DMS79 treated with DMSO at 0.1 percent for 48 hours (cell line): ENCODE data around the gene MOB2.
"Not testable (repeated sequence)": the region's sequence is repeated elsewhere in the genome, so short reads cannot be mapped to it uniquely, and the experiment has no call there.

Source experiments
- DNase-seq: peaks from one replicate; lab custom pipeline; 2025; lab: John Stamatoyannopoulos, UW

The MOB2 gene

DNA sequence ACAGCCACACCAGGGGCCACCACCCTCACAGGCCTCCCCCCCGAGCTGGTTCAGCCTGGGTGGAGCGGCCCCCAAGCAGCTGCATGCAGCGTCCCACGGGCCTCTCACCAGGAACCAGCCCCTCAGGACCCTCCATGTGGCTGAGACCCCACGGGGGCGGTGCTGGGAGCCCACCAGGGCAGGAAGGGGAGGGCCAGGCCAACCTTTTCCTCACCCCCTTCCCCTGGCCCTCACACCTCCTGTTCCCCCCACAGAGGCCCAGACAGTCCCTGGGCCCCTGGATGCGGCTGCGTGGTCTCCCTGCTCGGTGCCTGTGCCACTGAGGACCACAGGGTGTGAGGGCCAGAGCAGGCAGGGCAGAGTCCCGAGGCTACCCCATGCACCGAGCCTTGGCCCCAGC lies 46.5 kb downstream of the MOB2 start:
- no peak for DNase-seq

DNA sequence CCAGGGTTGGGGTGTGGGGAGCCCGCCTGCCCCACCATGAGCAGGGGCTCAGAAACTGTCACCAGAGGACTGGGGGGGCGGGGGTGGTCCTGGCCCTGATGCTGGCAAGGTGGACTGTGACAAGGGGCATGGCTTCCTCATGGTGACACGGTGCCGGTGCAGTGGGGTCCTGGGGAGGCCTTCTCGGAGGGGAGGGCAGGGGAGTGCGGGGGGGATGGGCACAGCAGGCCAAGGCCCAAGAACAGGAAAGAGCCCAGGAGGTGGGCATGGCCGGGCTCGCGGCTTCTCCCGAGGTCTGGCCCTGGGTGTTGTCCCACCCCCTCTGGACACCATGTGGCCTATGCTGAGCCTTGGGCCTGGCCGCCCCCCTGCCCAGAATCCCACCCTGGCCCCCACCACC lies 47.2 kb downstream of the MOB2 start:
- no peak for DNase-seq

DNA sequence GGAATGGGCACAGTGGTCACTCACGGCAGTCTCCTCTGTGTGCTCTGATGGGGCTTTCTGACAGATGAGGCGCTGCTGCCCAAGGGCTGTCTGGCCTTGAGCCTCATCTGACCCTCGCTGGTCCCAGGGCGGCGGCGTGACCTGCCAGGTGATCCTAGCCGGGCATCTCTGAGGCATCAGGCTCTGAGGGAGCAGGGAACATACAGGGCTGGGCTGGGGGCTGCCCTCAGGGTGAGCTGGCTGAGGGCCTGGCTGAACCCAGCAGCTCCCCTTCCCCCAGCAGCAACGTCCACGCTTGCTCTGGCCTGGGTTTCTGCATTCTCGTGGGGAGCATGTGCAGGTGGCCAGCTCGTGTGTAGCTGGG lies 47.6 kb downstream of the MOB2 start:
- no peak for DNase-seq

DNA sequence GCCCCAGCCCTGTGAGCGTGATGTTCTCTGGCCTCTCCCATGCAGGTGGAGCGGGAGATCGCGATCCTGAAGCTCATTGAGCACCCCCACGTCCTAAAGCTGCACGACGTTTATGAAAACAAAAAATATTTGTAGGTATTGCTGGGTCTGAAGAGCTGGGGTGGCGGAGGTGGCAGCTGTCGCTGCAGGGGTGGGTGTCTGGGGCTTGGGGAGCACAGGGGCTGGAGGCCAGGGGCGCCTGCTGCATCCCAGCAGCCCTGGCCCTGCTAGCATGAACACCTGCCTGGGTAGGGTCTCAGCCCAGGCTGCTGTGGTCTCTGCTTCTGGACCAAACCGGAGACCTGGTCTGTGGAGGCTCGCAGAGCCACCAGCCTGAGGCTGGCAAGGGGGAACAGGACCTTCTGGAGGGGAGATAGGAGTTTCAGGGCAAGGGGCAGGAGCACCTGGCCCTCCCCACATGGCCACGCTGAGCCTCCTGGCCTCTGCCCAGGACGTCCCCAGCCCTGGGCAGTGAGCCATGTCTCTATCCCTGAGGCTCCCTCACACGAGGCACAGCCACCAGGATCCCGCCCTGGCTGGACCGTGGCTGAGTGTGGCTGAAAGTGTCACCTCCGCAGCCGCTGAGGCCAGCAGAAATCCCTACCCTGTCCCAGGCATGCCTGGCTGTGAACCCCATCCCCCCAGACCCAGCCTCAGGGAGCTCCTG lies 48.2 kb downstream of the MOB2 start:
- no peak for DNase-seq

DNA sequence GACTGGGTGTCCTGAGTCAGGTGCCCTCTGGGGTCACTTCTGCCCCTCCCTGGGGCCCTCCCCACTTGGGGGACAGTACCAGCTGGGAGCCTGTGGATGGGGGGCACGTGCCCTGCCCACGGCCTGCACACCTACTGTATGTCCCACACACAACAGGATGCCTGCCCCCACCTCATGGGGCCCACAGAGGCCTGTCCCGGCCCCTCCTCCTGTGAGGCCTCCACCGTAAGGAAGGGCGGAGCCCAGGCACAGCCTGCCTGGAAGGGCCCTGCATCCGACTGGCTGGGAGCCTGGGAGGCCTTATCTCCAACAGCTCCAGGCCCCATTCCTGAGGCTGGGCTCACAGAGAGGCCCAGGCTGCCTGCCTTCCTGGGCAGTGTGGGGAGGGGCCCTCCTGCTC lies 49.1 kb downstream of the MOB2 start:
- DNase-seq: no peak

DNA sequence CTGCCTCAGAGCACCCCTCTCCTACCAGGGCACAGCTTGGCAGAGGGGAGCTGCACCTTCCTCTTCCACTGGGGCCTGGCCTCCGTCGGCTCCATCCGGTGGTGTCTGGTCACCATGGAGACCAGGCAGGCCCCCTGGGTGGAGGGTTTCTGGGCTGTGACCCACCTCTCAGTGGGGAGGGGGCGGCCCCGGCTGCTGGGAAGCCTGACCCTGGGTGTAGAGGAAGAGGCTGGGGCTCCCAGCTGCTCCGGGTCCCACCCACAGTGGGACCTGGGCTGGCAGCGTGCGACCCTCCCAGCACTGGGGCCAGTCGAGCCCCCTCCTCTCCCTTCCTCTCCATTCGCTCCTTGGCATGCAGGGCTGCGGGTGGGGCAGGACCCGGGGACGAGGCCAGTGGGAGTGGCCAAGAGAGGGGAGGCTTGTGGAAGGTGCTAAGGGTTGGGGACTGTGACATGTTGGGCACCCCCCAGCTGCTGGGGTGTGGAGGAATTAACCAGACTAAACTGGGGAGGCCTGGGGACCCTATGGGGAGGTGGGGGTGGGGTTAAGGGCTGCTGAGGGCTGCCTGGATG lies 50.0 kb downstream of the MOB2 start:
- no peak for DNase-seq

DNA sequence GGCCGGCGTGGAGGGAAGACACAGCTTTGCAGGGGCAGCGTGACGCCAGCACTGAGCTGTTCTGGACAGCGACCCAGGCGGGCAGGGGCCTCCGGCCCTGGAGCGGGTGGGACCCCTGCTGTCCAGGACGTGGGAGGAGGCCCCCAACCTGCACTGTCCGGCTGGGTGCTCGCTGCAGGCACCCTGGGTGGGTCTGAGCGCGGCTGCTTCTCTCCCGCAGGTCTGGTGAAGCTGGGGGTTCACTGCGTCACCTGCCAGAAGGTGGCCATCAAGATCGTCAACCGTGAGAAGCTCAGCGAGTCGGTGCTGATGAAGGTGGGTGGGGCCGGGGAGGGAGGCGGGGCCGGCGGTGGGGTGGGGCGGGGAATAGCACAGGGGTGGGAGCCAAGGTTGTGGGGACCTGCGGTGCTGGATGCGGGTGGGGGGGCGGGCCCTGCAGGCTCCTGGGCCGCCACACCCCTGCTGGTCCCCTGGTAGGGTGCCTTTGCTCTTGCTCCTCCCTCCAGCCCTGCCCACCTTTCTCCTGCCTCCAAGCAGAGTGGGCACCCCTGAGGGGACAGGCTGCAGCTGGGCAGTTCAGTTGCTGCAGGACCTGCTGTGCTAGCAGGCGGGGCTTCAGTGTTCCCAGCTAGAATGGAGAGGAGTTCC lies 50.6 kb downstream of the MOB2 start:
- DNase-seq: no peak

DNA sequence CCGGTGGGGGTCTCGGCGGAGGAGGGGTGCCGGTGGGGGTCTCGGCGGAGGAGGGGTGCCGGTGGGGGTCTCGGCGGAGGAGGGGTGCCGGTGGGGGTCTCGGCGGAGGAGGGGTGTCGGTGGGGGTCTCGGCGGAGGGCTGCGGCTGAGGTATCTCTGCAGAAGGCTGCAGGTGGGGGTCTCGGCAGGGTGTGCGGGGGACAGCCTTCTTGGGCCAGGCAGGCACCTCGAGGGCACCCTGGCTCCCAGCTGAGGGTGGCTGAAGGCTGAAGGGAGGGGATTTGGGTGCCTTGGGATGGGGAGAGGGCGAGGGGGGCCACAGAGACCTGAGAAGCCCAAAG lies 51.1 kb downstream of the MOB2 start:
- not testable (repeated sequence) for DNase-seq

DNA sequence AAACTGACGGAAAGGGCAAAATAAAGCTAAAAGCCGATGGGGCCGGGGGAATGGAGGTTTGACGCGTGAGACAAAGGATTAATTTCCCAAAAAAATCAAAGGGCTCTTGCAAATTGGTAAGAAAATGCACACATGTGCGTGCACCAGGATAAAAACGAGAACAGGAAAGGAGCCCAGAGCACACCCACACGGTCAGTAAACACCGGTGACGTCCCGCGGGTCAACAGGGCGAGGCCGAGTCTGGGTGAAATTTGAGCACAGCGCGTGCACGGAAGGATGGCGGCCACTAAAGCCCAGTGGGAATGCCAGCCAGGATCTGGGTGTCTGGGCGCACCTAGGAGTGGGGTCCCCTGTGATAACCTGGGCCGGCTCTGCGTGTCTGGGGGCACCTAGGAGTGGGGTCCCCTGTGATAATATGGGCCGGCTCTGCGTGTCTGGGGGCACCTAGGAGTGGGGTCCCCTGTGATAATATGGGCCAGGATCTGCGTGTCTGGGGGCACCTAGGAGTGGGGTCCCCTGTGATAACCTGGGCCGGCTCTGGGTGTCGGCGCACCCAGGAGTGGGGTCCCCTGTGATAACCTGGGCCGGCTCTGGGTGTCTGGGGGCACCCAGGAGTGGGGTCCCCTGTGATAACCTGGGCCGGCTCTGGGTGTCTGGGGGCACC lies 52.5 kb downstream of the MOB2 start:
- DNase-seq: no peak

DNA sequence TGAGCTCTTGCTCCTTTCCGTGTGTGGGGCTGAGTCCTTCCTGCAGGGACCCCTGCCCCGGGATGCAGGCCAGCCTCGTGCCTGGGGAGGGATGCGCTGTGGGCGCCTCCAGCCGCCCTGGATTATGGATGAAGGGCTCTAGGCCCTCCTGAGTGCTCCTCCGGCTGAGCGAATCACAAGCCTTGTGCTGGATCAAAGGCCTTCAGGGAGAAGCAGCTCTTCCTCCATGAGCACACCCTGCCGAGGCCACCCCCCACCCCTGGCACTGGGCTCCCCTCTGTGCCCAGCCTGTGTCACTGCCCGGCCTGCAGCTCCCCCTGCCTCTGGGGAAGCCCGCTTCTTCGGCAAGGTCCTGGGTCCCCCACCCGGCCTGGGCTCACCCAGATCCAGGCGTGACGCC lies 53.0 kb downstream of the MOB2 start:
- DNase-seq: no peak

DNA sequence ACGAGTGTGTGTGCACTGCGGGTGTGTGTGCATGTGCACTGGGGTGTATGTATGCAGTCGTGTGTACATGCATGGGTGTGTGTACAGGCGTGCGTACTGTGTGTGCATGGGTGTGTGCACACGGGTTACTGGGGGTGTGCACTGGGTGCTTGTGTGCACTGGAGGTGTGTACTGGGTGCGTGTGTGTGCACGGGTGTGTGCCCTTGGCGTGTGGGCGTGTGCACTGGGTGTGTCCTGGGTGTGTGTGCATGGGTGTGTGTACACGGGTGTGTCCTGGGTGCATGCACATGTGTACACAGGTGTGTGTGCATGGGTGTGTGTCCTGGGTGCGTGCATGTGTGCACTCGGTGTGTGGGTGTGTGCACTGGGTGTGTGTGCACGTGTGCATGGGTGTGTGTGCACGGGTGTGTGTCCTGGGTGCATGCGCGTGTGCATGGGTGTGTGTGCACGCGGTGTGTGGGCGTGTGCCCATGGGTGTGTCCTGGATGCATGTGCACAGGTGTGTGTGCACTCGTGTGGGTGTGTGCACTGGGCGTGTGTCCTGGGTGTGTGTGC lies 57.7 kb downstream of the MOB2 start:
- no peak for DNase-seq

DNA sequence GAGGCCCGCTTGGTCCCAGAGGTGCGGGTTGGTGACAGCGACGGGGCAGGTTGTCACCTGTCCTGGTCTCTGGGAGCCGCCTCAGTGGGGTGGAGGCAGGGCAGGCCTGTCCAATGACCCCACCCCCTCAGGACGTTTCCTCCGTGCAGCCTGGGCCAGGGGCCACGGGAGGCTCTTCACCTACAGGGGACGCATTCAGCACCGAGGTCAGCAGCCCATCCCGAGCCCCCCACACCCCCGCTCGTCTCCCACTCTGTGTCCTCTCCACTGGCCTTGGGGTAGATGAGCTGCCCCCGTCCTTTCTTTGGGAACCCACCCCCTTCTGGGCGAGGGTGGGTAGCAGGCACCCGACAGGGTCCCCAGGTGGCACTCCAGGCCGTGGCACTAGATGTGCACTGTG lies 61.1 kb downstream of the MOB2 start:
- DNase-seq: no peak

DNA sequence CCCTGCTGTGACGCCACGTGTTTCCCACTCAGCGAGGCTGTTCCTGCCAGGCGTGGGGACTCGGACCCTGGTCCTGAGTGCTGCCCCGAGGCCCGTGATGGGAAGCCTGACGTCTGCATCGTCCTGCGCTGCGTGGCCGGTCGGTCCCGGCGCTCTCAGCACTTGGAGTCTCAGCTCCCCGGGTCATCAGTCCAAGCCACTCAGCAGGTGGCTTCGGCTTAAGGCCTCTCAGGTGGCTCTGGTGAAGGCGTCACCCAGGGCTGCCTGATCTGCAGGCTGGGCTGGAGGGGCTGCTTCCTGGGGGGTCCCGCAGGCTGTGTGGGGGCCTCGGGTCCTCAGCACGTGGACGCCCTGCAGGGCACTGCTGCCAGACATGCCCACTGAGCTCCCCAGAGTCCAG lies 61.6 kb downstream of the MOB2 start:
- no peak for DNase-seq

DNA sequence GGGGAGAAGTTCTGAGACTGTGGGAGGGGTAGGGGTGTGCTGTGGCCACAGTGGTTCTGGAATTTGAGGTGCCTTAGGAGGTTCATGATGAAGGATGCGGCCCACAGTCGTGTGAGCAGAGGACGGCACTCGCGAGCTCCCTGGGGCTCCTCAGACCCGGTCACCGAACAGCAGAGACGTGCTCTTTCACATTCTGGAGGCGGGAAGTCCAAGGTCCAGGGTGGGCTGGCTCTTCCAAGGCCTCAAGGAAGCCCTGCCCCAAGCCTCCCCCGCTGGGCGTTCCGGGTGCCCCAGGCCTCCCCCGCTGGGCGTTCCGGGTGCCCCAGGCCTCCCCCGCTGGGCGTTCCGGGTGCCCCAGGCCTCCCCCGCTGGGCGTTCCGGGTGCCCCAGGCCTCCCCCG lies 63.2 kb downstream of the MOB2 start:
- not testable (repeated sequence) for DNase-seq

DNA sequence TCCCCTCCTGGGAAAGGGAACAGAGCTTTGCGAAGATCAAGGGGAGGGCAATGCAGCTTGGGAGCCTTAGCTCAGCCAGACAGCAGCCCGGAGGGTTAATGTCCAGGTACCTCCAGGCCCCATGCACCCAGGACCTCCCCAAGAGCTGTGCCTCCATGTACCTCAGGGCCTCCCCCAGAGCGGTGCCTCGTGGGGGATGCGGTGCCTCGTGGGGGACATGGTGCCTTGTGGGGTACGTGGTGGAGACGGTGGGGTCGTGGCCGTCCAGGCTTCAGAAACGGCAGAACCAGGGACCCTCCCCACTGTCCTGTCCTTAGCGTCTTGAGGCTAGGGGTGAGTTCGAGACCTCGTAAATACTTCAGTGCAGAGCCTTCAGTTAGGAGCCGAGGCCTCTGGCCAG lies 63.6 kb downstream of the MOB2 start:
- DNase-seq: no peak

DNA sequence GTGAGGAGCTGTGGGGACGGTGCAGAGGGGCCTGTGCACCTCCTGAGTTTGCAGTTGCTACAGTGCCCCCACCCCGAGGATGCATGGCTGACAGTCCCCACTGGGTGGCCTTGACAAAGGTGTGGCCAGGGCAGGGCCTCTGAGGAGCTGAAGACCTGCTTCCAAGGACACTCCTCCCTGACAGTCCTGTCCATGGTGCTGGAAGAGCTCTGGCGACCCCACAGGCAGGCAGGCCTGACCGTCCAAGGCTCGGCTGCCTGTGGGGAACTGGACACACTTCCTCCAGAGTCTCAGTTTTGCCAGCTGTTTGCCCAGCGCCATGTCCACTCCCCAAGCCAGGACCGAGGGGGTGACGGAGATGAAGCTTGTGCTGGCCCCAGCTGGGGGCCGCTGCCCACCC lies 64.1 kb downstream of the MOB2 start:
- no peak for DNase-seq

DNA sequence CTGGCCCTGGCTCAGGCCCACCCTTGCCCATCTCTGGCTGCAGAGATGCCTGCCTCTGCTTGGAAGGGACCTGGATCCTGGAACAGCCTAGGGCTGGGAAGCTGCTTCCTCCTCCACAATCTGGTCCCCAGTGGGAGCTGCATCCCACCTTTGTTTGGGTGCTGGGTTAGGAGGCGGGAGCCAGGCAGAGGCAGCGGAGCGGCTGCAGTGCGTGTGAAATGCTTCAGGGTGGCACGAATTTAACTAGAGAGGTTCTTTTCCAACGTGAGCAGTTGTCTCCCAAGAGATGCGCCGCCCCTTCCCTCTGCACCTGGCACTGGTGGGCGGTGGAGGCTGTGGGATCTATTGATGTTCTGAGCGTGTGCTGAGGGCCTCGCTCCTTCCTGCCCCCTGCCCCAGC lies 65.3 kb downstream of the MOB2 start:
- DNase-seq: no peak

DNA sequence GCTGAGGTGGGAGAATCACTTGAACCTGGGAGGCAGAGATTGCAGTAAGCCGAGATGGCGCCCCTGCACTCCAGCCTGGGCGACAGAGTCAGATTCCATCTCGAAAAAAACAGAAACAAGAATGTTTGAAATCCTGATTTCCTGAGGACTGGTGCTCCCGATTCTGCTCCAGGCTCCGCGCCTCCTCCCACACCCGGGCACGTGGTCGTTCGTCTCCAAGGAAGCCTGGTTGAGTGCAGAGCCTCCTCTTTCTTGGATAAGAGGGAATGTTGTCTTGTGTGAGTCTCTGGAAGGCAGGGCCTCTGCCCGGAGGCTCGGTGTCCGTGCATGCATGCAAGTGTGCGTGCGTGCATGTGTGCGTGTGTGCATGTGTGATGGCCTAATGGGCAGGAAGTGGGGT lies 66.8 kb downstream of the MOB2 start:
- no peak for DNase-seq
